Bronchial epithelial cell (primary cell): Measurements from ENCODE around the gene CRYBA2. TPM values are rescaled to one million over a fixed set of nuclear protein-coding genes. Genes with fewer than 3 reads are reported as not detected.
A peak's percentile ranks its signal among the peaks of the same experiment; 100 is the strongest.

Experiments used
- DNase-seq: peaks from one replicate; pipeline ENCODE4 v3.0.0-alpha.2; 2010; ENCODE audit warnings: low read depth
- FAIRE-seq: peaks from 2 replicates; lab custom pipeline; 2011; peaks lifted over from hg19 to GRCh38; lab: Jason Lieb, UNC
- H3K27me3 ChIP-seq: 2 replicates; pipeline ENCODE4 v1.5.1; 2011; ENCODE audit warnings: low read length; ENCODE audit not compliant: control insufficient read depth, insufficient read depth
- H3K36me3 ChIP-seq: 2 replicates; pipeline ENCODE4 v1.5.1; 2011; ENCODE audit warnings: low read length; ENCODE audit not compliant: control insufficient read depth, insufficient read depth
- H3K4me3 ChIP-seq: 2 replicates; pipeline ENCODE4 v1.5.1; 2011; ENCODE audit warnings: mild to moderate bottlenecking, low read depth, low read length, control low read depth
- total RNA-seq: library from RNA; depleted of rRNA; stranded (reverse); fragments of >200 nt; gene quantifications from 2 replicates; pipeline ENCODE4 v1.2.1, GENCODE V29; 2014
- TF ChIP-seq, protein P1 (sequence below): IDR thresholded peaks from 2 replicates; pipeline ENCODE4 v1.5.1; 2011; ENCODE audit warnings: mild to moderate bottlenecking, moderate library complexity, low read length, control low read depth, inconsistent platforms; ENCODE audit not compliant: insufficient read depth, severe bottlenecking

Gene CRYBA2
- total RNA-seq, 1 donor from 2014 or later: not detected

DNA sequence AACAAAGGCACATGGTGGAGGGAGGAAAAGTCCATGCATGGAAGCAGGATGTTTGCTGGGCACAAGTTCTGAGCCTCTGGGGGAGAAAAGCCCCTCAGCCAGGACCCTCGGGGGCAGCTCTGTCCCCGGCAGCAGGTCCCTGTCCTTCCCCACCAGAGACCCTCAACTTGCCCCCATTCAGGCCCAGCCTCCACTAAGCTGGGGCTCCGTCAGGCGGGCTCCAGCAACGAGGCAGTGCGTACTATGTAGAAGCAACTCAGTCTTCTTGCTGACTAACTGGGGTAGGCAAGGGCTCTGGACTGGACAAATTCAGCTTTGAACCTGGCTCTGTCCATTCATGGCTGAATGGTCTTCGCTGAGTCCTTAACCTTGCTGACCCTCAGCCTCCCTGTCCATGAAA, 25.1 kb upstream of the CRYBA2 start:
- DNase-seq: no peak
- Histone ChIP-seq H3K27me3 (peaks cover 5% of the 10 kb centered on the region), H3K36me3 (no peaks in the 10 kb centered on the region), H3K4me3 (no peak overlapping the region)
- TF ChIP-seq, protein P1, sequence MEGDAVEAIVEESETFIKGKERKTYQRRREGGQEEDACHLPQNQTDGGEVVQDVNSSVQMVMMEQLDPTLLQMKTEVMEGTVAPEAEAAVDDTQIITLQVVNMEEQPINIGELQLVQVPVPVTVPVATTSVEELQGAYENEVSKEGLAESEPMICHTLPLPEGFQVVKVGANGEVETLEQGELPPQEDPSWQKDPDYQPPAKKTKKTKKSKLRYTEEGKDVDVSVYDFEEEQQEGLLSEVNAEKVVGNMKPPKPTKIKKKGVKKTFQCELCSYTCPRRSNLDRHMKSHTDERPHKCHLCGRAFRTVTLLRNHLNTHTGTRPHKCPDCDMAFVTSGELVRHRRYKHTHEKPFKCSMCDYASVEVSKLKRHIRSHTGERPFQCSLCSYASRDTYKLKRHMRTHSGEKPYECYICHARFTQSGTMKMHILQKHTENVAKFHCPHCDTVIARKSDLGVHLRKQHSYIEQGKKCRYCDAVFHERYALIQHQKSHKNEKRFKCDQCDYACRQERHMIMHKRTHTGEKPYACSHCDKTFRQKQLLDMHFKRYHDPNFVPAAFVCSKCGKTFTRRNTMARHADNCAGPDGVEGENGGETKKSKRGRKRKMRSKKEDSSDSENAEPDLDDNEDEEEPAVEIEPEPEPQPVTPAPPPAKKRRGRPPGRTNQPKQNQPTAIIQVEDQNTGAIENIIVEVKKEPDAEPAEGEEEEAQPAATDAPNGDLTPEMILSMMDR: no peak
- FAIRE-seq: no peak

DNA sequence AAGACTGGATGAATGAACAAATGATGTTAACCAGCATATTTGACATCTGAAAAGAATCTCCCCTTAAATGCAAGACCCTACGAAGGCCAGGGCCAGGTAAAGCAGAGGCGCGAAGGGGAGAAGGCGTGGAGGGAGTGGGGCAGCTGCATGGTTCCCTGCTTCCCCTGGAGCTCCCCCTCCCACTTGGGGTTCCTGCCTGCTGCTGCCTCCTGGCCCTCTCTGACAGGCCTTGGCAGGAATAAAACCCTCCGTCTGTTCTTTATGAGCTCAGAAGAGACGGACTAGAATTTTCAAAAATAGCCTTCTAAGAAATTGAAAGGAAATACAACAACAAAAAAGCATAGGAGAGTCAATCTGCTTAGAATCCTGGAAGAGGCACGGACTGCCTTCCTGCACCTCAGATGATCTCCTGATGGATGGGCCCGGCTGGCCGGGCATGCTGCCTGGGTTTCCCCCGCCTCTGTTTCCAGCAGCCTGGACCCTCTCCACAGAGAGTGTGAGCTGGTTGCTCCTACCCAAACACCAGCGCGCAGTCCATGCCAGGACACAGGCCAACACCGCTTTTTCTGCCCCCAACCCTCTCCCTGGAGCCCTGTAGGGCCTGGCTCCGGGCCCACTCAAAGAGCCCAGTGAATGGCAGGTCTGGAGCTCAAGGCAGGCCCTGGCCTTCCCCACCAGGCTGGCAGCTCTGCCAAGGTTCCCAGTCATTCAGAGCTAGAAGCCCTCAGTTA, 24.1 kb upstream of the CRYBA2 start:
- no peak overlapping the region for H3K4me3 ChIP-seq
- no peaks in the 10 kb centered on the region for H3K36me3 ChIP-seq
- no peak for DNase-seq
- TF ChIP-seq, protein P1: no peak
- no peak for FAIRE-seq
- peaks cover 3% of the 10 kb centered on the region for H3K27me3 ChIP-seq

DNA sequence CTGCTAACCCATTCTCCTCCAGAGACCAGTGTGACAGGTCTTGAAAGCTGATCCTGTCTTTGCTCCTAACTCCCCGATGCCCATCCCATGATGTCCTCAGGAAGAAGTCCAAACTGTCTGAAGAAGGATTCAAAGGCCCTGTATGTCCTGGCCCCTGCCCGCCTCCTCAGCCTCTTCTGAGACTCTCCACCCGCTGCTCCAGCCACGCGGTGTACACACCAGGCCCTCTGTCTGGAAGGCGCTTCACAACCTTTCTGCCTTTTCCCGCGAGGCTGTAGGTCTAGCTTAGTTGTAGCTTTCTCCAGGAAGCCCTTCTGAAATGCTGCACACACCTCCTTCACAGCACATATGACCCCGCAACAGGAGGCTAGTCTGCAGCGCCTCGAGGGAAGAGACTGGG, 23.5 kb upstream of the CRYBA2 start:
- Histone ChIP-seq H3K27me3 (peaks cover 3% of the 10 kb centered on the region), H3K36me3 (no peaks in the 10 kb centered on the region), H3K4me3 (no peak overlapping the region)
- DNase-seq (no peak), FAIRE-seq (peak; percentile 23)
- TF ChIP-seq, protein P1: no peak

DNA sequence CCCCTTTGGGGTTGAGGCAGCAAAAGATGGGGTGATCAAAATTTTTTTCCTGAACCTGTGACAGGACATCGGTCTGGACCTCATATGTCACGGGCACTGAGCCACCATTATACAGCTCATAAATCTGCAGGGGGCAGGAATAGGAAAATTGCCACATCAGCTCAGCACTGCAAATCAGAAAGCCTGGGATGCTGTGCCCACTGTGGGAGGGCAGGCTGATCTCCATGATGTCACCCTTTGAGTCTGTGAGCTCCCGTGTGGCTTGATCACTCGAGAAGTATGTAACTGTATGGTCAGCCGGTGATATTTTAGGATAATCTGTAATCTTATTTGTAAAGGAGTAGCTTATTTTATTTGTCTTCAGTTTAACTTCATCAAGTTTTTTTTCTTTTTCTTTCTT, 17.7 kb upstream of the CRYBA2 start:
- FAIRE-seq (no peak), DNase-seq (no peak)
- H3K27me3 ChIP-seq: no peaks in the 10 kb centered on the region
- no peak overlapping the region for H3K4me3 ChIP-seq
- TF ChIP-seq, protein P1: no peak
- no peaks in the 10 kb centered on the region for H3K36me3 ChIP-seq

DNA sequence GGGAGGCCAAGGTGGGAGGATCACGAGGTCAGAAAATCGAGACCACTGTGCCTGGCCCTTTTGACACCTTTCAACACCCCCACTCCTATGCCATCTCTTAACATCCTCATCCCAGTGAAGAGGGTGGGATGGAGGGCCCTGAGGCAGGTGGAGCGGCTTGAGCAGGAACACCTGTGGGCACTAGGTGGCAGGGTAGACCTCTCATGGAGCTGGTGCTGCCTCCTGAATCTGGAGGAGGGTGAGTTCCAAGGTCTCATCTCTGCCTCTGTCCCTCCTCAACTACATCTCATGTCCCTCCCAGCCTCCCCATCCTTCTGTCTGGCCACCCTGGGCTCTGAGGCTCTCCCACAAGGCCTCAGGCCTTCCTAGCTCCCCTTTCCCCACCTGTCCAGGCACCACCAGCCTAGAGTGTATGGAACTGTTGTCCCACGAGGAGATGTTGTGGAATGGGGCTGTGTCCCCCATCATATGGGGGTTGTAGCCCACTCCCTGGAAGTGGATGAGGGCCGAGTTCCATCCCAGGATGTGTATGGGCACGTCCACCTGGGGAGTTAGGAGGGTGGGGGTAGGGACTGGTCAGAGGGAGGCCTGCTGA, 17.0 kb upstream of the CRYBA2 start:
- FAIRE-seq (peak; percentile 76), DNase-seq (peak; percentile 25)
- H3K27me3 ChIP-seq: no peaks in the 10 kb centered on the region
- H3K4me3 ChIP-seq: no peak overlapping the region
- TF ChIP-seq, protein P1: peak; percentile 83
- no peaks in the 10 kb centered on the region for H3K36me3 ChIP-seq

DNA sequence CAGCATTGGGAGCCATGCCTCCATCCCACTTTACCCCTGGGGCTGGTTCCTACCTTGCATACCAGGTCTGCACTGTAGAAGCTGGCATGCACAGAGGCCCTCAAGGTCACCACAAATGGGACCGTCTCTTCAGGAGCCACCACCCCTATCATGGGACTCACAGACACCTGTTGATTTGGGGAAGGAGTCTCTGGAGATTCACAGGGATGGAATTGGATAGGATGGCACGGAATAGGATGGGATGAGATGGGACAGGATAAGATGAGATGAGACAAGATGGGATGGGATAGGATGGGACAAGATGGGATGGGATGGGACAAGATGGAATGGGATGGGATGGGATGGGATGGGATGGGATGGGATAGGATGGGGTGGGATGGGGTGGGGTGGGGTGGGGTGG, 16.1 kb upstream of the CRYBA2 start:
- FAIRE-seq (no peak), DNase-seq (no peak)
- no peaks in the 10 kb centered on the region for H3K27me3 ChIP-seq
- no peak overlapping the region for H3K4me3 ChIP-seq
- no peaks in the 10 kb centered on the region for H3K36me3 ChIP-seq
- TF ChIP-seq, protein P1: no peak
